Measurements from ENCODE around the gene EZH2. TPM values are rescaled to one million over a fixed set of nuclear protein-coding genes. Genes with fewer than 3 reads are reported as not detected.

EZH2 gene
- total RNA-seq, 1 experiment from 2014 or later, result 46.5 TPM

GRCh38 chr7:148877517-148877916 is 6.6 kb downstream of the EZH2 start:
- Mint-ChIP-seq H3K27ac (ENCODE audit: unreplicated experiment) (no peak overlapping the region), H3K4me1 (ENCODE audit: low read depth, unreplicated experiment) (peaks cover 6% of the 10 kb centered on the region), H3K36me3 (ENCODE audit: insufficient read depth, unreplicated experiment) (peaks cover 5% of the 10 kb centered on the region), H3K9me3 (ENCODE audit: low read depth, unreplicated experiment) (no peaks in the 10 kb centered on the region), H3K27me3 (ENCODE audit: unreplicated experiment) (no peaks in the 10 kb centered on the region), H3K4me3 (ENCODE audit: low read depth, unreplicated experiment) (no peak overlapping the region)
- intact Hi-C loops (cut with micrococcal nuclease; ENCODE audit: unreplicated experiment), result no loop called here
- BruUV-seq (replicated peaks), result no TSS peak
- TF ChIP-seq CTCF (IDR thresholded peaks at IDR 0.05; ENCODE audit: unreplicated experiment), result no peak
- DNase-seq, result no peak
- CTCF ChIA-PET, result interaction anchor here (0.8 kb wide), 1 partner anchor 276 kb away, joined by 3 read pairs; no protein-coding TSS in a partner anchor

DNA sequence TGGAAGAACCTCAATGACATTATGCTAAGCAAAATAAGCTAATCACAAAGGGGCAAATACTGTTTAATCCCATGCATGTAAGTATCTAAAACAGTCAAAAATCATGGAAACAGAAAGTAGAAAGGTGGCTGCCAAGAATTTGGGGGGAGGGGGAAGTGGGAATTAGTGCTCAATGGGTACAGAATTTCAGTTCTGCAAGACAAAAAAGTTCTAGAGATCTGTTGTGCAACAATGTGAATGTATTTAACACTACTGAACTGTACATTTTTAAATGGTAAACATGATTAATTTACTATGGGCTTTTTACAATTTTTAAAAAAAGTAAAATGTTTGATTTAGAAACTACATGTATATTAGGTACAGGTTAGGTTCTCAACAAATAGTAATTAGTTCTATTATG is 11.9 kb downstream of the EZH2 start:
- CTCF ChIA-PET, result no interaction called here
- Mint-ChIP-seq H3K27me3 (ENCODE audit: unreplicated experiment) (no peaks in the 10 kb centered on the region), H3K9me3 (ENCODE audit: low read depth, unreplicated experiment) (peaks cover 6% of the 10 kb centered on the region), H3K4me1 (ENCODE audit: low read depth, unreplicated experiment) (peaks cover 6% of the 10 kb centered on the region), H3K27ac (ENCODE audit: unreplicated experiment) (no peak overlapping the region), H3K36me3 (ENCODE audit: insufficient read depth, unreplicated experiment) (no peaks in the 10 kb centered on the region), H3K4me3 (ENCODE audit: low read depth, unreplicated experiment) (no peak overlapping the region)
- intact Hi-C loops (cut with micrococcal nuclease; ENCODE audit: unreplicated experiment), result no loop called here
- no peak for DNase-seq
- no TSS peak for BruUV-seq (replicated peaks)
- no peak for TF ChIP-seq CTCF (IDR thresholded peaks at IDR 0.05; ENCODE audit: unreplicated experiment)

- Mint-ChIP-seq H3K27ac (ENCODE audit: unreplicated experiment) (no peak overlapping the region), H3K4me1 (ENCODE audit: low read depth, unreplicated experiment) (peaks cover 6% of the 10 kb centered on the region), H3K27me3 (ENCODE audit: unreplicated experiment) (no peaks in the 10 kb centered on the region), H3K9me3 (ENCODE audit: low read depth, unreplicated experiment) (peaks cover 6% of the 10 kb centered on the region), H3K4me3 (ENCODE audit: low read depth, unreplicated experiment) (no peak overlapping the region), H3K36me3 (ENCODE audit: insufficient read depth, unreplicated experiment) (no peaks in the 10 kb centered on the region)
- intact Hi-C loops (cut with micrococcal nuclease; ENCODE audit: unreplicated experiment), result no loop called here
- TF ChIP-seq CTCF (IDR thresholded peaks at IDR 0.05; ENCODE audit: unreplicated experiment), result no peak
- BruUV-seq (replicated peaks), result no TSS peak
- CTCF ChIA-PET, result no interaction called here
- DNase-seq, result no peak
These were observed 12.5 kb downstream of the EZH2 start for GRCh38 chr7:148871551-148871950.

DNA sequence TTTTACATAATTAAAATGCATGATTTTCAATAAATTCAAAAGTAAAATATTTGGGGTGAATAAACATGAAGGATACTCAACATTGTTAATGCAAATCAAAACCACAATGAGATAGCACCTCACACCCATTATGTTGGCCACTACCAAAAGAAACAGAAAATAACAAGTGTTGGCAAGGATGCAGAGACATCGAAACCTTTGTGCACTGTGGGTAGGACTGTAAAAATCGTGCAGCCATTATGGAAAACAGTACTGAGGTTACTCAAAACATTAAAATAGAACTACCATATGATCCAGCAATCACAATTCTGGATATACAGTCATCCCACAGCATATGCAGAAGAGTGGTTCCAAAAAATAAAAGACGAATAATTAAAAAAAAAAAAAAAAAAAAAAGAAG is 13.1 kb downstream of the EZH2 start:
- Mint-ChIP-seq H3K4me3 (ENCODE audit: low read depth, unreplicated experiment) (no peak overlapping the region), H3K27me3 (ENCODE audit: unreplicated experiment) (no peaks in the 10 kb centered on the region), H3K36me3 (ENCODE audit: insufficient read depth, unreplicated experiment) (no peaks in the 10 kb centered on the region), H3K9me3 (ENCODE audit: low read depth, unreplicated experiment) (peaks cover 6% of the 10 kb centered on the region), H3K27ac (ENCODE audit: unreplicated experiment) (no peak overlapping the region), H3K4me1 (ENCODE audit: low read depth, unreplicated experiment) (peaks cover 6% of the 10 kb centered on the region)
- intact Hi-C loops (cut with micrococcal nuclease; ENCODE audit: unreplicated experiment), result no loop called here
- no TSS peak for BruUV-seq (replicated peaks)
- DNase-seq, result no peak
- no peak for TF ChIP-seq CTCF (IDR thresholded peaks at IDR 0.05; ENCODE audit: unreplicated experiment)
- CTCF ChIA-PET, result no interaction called here

DNA sequence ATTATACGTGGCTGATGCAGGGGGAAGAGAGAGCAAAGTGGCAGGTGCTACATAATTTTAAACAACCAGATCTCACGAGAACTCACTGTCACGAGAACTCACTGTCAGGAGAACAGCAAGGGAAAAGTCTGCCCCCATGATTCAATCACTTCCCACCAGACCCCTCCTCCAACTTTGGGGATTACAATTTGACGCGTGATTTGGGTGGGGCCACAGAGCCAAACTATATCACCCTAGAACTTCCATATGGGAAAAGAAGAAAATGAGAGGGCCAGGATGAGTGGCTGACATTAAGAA is 15.8 kb downstream of the EZH2 start:
- DNase-seq, result no peak
- BruUV-seq (replicated peaks), result no TSS peak
- no peak for TF ChIP-seq CTCF (IDR thresholded peaks at IDR 0.05; ENCODE audit: unreplicated experiment)
- H3K27me3 Mint-ChIP-seq (ENCODE audit: unreplicated experiment), result no peaks in the 10 kb centered on the region
- no peak overlapping the region for H3K4me3 Mint-ChIP-seq (ENCODE audit: low read depth, unreplicated experiment)
- no peak overlapping the region for H3K27ac Mint-ChIP-seq (ENCODE audit: unreplicated experiment)
- intact Hi-C loops (cut with micrococcal nuclease; ENCODE audit: unreplicated experiment), result no loop called here
- no peaks in the 10 kb centered on the region for H3K36me3 Mint-ChIP-seq (ENCODE audit: insufficient read depth, unreplicated experiment)
- CTCF ChIA-PET, result no interaction called here
- peaks cover 8% of the 10 kb centered on the region for H3K4me1 Mint-ChIP-seq (ENCODE audit: low read depth, unreplicated experiment)
- H3K9me3 Mint-ChIP-seq (ENCODE audit: low read depth, unreplicated experiment), result peaks cover 6% of the 10 kb centered on the region
